ENCODE data around the gene UACA. TPM values are rescaled to one million over a fixed set of nuclear protein-coding genes. Genes with fewer than 3 reads are reported as not detected.

Gene UACA
- polyA plus RNA-seq, 1 of the 3 experiments (the other 2 are of a cell fraction) = 35.9 TPM

DNA sequence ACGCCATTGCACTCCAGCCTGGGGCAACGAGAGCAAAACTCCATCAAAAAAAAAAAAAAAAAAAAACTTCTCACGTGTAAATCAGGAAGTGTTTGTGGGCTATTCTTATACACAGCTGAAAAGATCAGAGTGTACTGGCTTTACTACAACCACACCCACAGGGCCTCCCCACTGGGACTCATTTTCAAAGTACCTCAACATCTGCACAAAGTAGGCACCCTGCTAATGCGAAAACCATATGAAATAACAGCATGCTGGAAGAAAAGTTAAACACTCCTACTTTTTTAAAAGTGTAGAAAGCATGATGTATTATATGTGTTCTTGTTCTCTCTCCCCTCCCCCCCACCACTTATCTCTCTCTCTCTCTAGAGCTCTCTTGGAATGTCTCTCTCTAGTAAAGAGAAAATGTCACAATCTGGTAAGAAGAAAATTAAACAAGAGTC lies 11.1 kb downstream of the UACA start:
- CTCF ChIA-PET = no interaction called here
- no peaks in the 10 kb centered on the region for H3K9me3 ChIP-seq
- 74% methylated on average over 4 of the region's 4 CpGs for WGBS (ENCODE audit: low lambda C conversion rate)
- TF ChIP-seq SIN3A (IDR thresholded peaks at IDR 0.05; ENCODE audit: borderline replicate concordance, low read depth, low read length) = no peak
- no peak for DNase-seq
- H3K4me2 ChIP-seq = no peak overlapping the region
- peaks cover 22% of the 10 kb centered on the region for H3F3A ChIP-seq (replicated peaks; ENCODE audit: insufficient read depth)
- H3K36me3 ChIP-seq (replicated peaks in 1 of 2; ENCODE audit: control insufficient read depth in 1 of 2, insufficient read depth in 2 of 2, low read length in 1 of 2) = peaks cover 0 to 28% of the 10 kb centered on the region in 2 experiments
- H3K9ac ChIP-seq = no peak overlapping the region
- no peaks in the 10 kb centered on the region for H3K27me3 ChIP-seq (ENCODE audit: insufficient read depth)
- H3K4me1 ChIP-seq (ENCODE audit: control insufficient read depth in 1 of 2, insufficient read depth in 2 of 2, low read depth in 1 of 2, low read length in 1 of 2) = peaks cover under 1 to 7% of the 10 kb centered on the region in 2 experiments; a peak in 3 of 4 replicates
- peaks cover 88% of the 10 kb centered on the region for H4K20me1 ChIP-seq (ENCODE audit: insufficient read depth)
- no peak overlapping the region for H2AFZ ChIP-seq (ENCODE audit: low read depth)
- H3K79me2 ChIP-seq (ENCODE audit: insufficient read depth) = peaks cover 99% of the 10 kb centered on the region
- POLR2A ChIA-PET = no interaction called here
- no peaks in the 10 kb centered on the region for H3K9me2 ChIP-seq
- no peak overlapping the region for H3K27ac ChIP-seq (ENCODE audit: low read depth in 2 of 2, low read length in 1 of 2)
- H3K4me3 ChIP-seq (ENCODE audit: low read depth in 2 of 2, low read length in 1 of 2) = no peak overlapping the region

- Histone ChIP-seq H3K27ac (ENCODE audit: low read depth in 2 of 2, low read length in 1 of 2) (no peak overlapping the region), H3K79me2 (ENCODE audit: insufficient read depth) (peaks cover 99% of the 10 kb centered on the region), H2AFZ (ENCODE audit: low read depth) (no peak overlapping the region), H3F3A (replicated peaks; ENCODE audit: insufficient read depth) (peaks cover 29% of the 10 kb centered on the region), H3K4me2 (no peak overlapping the region), H3K9me3 (no peaks in the 10 kb centered on the region), H3K9me2 (no peaks in the 10 kb centered on the region), H3K9ac (no peak overlapping the region), H4K20me1 (ENCODE audit: insufficient read depth) (peaks cover 86% of the 10 kb centered on the region), H3K27me3 (ENCODE audit: insufficient read depth) (no peaks in the 10 kb centered on the region), H3K4me1 (ENCODE audit: control insufficient read depth in 1 of 2, insufficient read depth in 2 of 2, low read depth in 1 of 2, low read length in 1 of 2) (peaks cover 0 to 7% of the 10 kb centered on the region in 2 experiments; a peak in 2 of 4 replicates), H3K4me3 (ENCODE audit: low read depth in 2 of 2, low read length in 1 of 2) (no peak overlapping the region), H3K36me3 (replicated peaks in 1 of 2; ENCODE audit: control insufficient read depth in 1 of 2, insufficient read depth in 2 of 2, low read length in 1 of 2) (peaks cover 0 to 30% of the 10 kb centered on the region in 2 experiments)
- 94% methylated on average over 8 of the region's 8 CpGs for WGBS (ENCODE audit: low lambda C conversion rate)
- ChIA-PET POLR2A (interaction anchor here (0.5 kb wide), 1 partner anchor 45 kb away, joined by 3 read pairs; no protein-coding TSS in a partner anchor), CTCF (interaction anchor here (1.9 kb wide), 1 partner anchor 27 kb away, joined by 9 read pairs; no protein-coding TSS in a partner anchor)
- DNase-seq = no peak
- TF ChIP-seq, protein P1, sequence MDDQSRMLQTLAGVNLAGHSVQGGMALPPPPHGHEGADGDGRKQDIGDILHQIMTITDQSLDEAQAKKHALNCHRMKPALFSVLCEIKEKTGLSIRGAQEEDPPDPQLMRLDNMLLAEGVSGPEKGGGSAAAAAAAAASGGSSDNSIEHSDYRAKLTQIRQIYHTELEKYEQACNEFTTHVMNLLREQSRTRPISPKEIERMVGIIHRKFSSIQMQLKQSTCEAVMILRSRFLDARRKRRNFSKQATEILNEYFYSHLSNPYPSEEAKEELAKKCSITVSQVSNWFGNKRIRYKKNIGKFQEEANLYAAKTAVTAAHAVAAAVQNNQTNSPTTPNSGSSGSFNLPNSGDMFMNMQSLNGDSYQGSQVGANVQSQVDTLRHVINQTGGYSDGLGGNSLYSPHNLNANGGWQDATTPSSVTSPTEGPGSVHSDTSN (IDR thresholded peaks at IDR 0.05) = no peak
- TF ChIP-seq ELF1 (IDR thresholded peaks at IDR 0.05) = no peak
- TF ChIP-seq NRF1 (IDR thresholded peaks at IDR 0.05; ENCODE audit: low read depth, low read length) = no peak
- no peak for TF ChIP-seq YY1 (IDR thresholded peaks at IDR 0.05; ENCODE audit: low read depth)
- TF ChIP-seq, protein P2, sequence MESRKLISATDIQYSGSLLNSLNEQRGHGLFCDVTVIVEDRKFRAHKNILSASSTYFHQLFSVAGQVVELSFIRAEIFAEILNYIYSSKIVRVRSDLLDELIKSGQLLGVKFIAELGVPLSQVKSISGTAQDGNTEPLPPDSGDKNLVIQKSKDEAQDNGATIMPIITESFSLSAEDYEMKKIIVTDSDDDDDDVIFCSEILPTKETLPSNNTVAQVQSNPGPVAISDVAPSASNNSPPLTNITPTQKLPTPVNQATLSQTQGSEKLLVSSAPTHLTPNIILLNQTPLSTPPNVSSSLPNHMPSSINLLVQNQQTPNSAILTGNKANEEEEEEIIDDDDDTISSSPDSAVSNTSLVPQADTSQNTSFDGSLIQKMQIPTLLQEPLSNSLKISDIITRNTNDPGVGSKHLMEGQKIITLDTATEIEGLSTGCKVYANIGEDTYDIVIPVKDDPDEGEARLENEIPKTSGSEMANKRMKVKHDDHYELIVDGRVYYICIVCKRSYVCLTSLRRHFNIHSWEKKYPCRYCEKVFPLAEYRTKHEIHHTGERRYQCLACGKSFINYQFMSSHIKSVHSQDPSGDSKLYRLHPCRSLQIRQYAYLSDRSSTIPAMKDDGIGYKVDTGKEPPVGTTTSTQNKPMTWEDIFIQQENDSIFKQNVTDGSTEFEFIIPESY (IDR thresholded peaks at IDR 0.05; ENCODE audit: borderline replicate concordance, low read depth) = no peak
- TF ChIP-seq RXRA (IDR thresholded peaks at IDR 0.05; ENCODE audit: borderline replicate concordance, low read depth) = no peak
- TF ChIP-seq POLR2AphosphoS5 (IDR thresholded peaks at IDR 0.05; ENCODE audit: low read depth, low read length) = no peak
- TF ChIP-seq MEF2A (IDR thresholded peaks at IDR 0.05; ENCODE audit: borderline replicate concordance, low read depth) = no peak
- no peak for TF ChIP-seq RAD21 (IDR thresholded peaks at IDR 0.05; ENCODE audit: low read length)
- TF ChIP-seq GATA2 (CRISPR knock-in tag; IDR thresholded peaks at IDR 0.05) = no peak
- no peak for TF ChIP-seq TAF1 (IDR thresholded peaks at IDR 0.05; ENCODE audit: borderline replicate concordance, low read depth, low read length)
- TF ChIP-seq RFX5 (IDR thresholded peaks at IDR 0.05; ENCODE audit: low read length) = no peak
- no peak for TF ChIP-seq EZH2phosphoT487 (IDR thresholded peaks at IDR 0.05; ENCODE audit: borderline replicate concordance, low read depth)
- TF ChIP-seq MAX (IDR thresholded peaks at IDR 0.05; ENCODE audit: low read depth) = no peak
These were observed 13.0 kb downstream of the UACA start for GRCh38 chr15:70750203-70750869.

Data from SK-N-SH (cell line).